Stimulated activated CD8-positive, alpha-beta memory T cell treated with anti-CD3 and anti-CD28 coated beads, Interleukin-4, amount 100 ng/mL, for 1 hour (primary cell): ENCODE measurements around the gene STXBP3.
"Not testable (repeated sequence)": the region's sequence is repeated elsewhere in the genome, so short reads cannot be mapped to it uniquely, and the experiment has no call there.

Experiments
- DNase-seq, 2 donors: peaks; one replicate each; pipeline ENCODE4 v3.0.0-alpha.2; 2020; ENCODE audit warnings: low read depth in 2 of 2, low spot score in 1 of 2

The STXBP3 gene

GRCh38 chr1:108729481-108729880 is 17.0 kb upstream of the STXBP3 start:
- DNase-seq = no peak

- no peak for DNase-seq
Measured at GRCh38 chr1:108732398-108732797, 14.1 kb upstream of the STXBP3 start.

GRCh38 chr1:108734171-108734865 is 12.2 kb upstream of the STXBP3 start:
- DNase-seq = no peak

- no peak for DNase-seq
Measured at GRCh38 chr1:108742253-108742652, 4.2 kb upstream of the STXBP3 start.

- no peak for DNase-seq
Measured at GRCh38 chr1:108745980-108746381, 493 bp upstream of the STXBP3 start.

GRCh38 chr1:108747171-108747850 is 837 bp downstream of the STXBP3 start:
- DNase-seq = peak in 1 of 2 donors; percentile 4

GRCh38 chr1:108747898-108748297 is 1.4 kb downstream of the STXBP3 start:
- DNase-seq = no peak

GRCh38 chr1:108749081-108749480 is 2.6 kb downstream of the STXBP3 start:
- DNase-seq = no peak

GRCh38 chr1:108750476-108751181 is 4.2 kb downstream of the STXBP3 start:
- DNase-seq = no peak

GRCh38 chr1:108753363-108753762 is 6.9 kb downstream of the STXBP3 start:
- DNase-seq = no peak

- no peak for DNase-seq
Measured at GRCh38 chr1:108758796-108759195, 12.3 kb downstream of the STXBP3 start.

- no peak for DNase-seq
Measured at GRCh38 chr1:108767115-108767514, 20.6 kb downstream of the STXBP3 start.

- DNase-seq = no peak
Measured at GRCh38 chr1:108767708-108768107, 21.2 kb downstream of the STXBP3 start.

GRCh38 chr1:108777839-108778238 is 31.4 kb downstream of the STXBP3 start:
- no peak for DNase-seq

GRCh38 chr1:108779455-108779854 is 33.0 kb downstream of the STXBP3 start:
- DNase-seq = no peak

- no peak for DNase-seq
Measured at GRCh38 chr1:108780937-108781574, 34.6 kb downstream of the STXBP3 start.

- not testable (repeated sequence) for DNase-seq
Measured at GRCh38 chr1:108781575-108781944, 35.1 kb downstream of the STXBP3 start.

- no peak for DNase-seq
Measured at GRCh38 chr1:108785264-108785663, 38.8 kb downstream of the STXBP3 start.

GRCh38 chr1:108785880-108786279 is 39.4 kb downstream of the STXBP3 start:
- no peak for DNase-seq

GRCh38 chr1:108791790-108792189 is 45.3 kb downstream of the STXBP3 start:
- no peak for DNase-seq

GRCh38 chr1:108792420-108792819 is 45.9 kb downstream of the STXBP3 start:
- DNase-seq = no peak

GRCh38 chr1:108799001-108799400 is 52.5 kb downstream of the STXBP3 start:
- no peak for DNase-seq
